Transverse colon (tissue), 4 donors: ENCODE measurements around the gene HOXB9. TPM values are rescaled to one million over a fixed set of nuclear protein-coding genes. Genes with fewer than 3 reads are reported as not detected.
A peak's percentile ranks its signal among the peaks of the same experiment; 100 is the strongest.

Source experiments
- DNase-seq: peaks from one replicate; pipeline ENCODE4 v3.0.0-alpha.2; 2019
- H3K27ac ChIP-seq, 4 donors: fragments of 200-600 bp; sonication (generic); 2 replicates each; pipeline ENCODE4 v1.5.1; 2016 to 2018; ENCODE audit warnings: inconsistent platforms in 4 of 4
- H3K27me3 ChIP-seq: fragments of 200-600 bp; sonication (generic); 2 replicates; pipeline ENCODE4 v1.5.1; 2017; ENCODE audit warnings: inconsistent platforms
- H3K36me3 ChIP-seq, 4 donors: fragments of 200-600 bp; sonication (generic); 2 replicates each; pipeline ENCODE4 v1.5.1; 2017 to 2019; ENCODE audit warnings: inconsistent platforms in 4 of 4
- H3K4me1 ChIP-seq, 4 donors: fragments of 200-600 bp; sonication (generic); 2 replicates each; pipeline ENCODE4 v1.5.1; 2017 to 2020; ENCODE audit warnings: inconsistent platforms in 4 of 4
- H3K4me3 ChIP-seq, 4 donors: fragments of 200-600 bp; sonication (generic); 1 replicate in 1 of 4; 2 replicates in 3 of 4; pipeline versions ENCODE4 v1.5.1 to v1.6.1; 2017 to 2019; ENCODE audit warnings: inconsistent platforms in 4 of 4
- H3K9me3 ChIP-seq, 2 donors: fragments of 200-600 bp; sonication (generic); 2 replicates each; pipeline ENCODE4 v1.5.1; 2017 to 2019; ENCODE audit warnings: inconsistent platforms in 2 of 2
- CTCF ChIP-seq, 5 experiments: fragments of 200-600 bp in 3 of 5; fragments of 450-650 bp in 2 of 5; sonication (generic) in 3 of 5; IDR thresholded peaks; 1 replicate in 2 of 5; 2 replicates in 3 of 5; pipeline ENCODE4 v1.5.1; 2016 to 2017; ENCODE audit warnings: antibody characterized with exemption in 5 of 5, inconsistent platforms in 3 of 5, mild to moderate bottlenecking in 2 of 5, moderate library complexity in 1 of 5
- EP300 ChIP-seq: sonication (generic); formaldehyde crosslinking; IDR thresholded peaks from one replicate; pipeline ENCODE4 v1.6.1; 2017; ENCODE audit warnings: antibody characterized with exemption, low read depth
- POLR2A ChIP-seq: fragments of 450-650 bp; IDR thresholded peaks from one replicate; pipeline ENCODE4 v1.6.1; 2016; ENCODE audit warnings: antibody characterized with exemption, mild to moderate bottlenecking, moderate library complexity
- POLR2AphosphoS5 ChIP-seq, 3 donors: sonication (generic); formaldehyde crosslinking; IDR thresholded peaks; one replicate each; pipeline ENCODE4 v1.6.1; 2016; ENCODE audit warnings: antibody characterized with exemption in 3 of 3
- WGBS, 2 donors: methylation state at CpG; one replicate each; pipeline ENCODE4 v1.1.5; 2018; ENCODE audit warnings: low coverage in 1 of 2; 5-methylcytosine and 5-hydroxymethylcytosine counted together
- in situ Hi-C, 4 donors: fragments of 200-750 bp; cut with MboI; loops; one replicate each; pipeline versions ENCODE4 v1.15.0 to v1.15.1; 2017; ENCODE audit warnings: low sequenced_read_pairs in 3 of 4, low pct_ligation_motif_present in 1 of 4, low pct_unique_long_range_greater_than_20kb in 1 of 4
- intact Hi-C: fragments of 100-400 bp; cut with DNase I; formaldehyde crosslinking; loops from one replicate; pipeline ENCODE4 v1.15.1; 2023; ENCODE audit warnings: low total_unique reads
- total RNA-seq, 4 donors: library from RNA; depleted of rRNA; stranded (reverse); fragments of >200 nt; gene quantifications; one replicate each; pipeline ENCODE4 v1.1.0, GENCODE V29; 2016

The HOXB9 gene
- total RNA-seq, 4 donors from 2014 or later, result 19.8 to 54.3 (median 29.4) TPM

DNA sequence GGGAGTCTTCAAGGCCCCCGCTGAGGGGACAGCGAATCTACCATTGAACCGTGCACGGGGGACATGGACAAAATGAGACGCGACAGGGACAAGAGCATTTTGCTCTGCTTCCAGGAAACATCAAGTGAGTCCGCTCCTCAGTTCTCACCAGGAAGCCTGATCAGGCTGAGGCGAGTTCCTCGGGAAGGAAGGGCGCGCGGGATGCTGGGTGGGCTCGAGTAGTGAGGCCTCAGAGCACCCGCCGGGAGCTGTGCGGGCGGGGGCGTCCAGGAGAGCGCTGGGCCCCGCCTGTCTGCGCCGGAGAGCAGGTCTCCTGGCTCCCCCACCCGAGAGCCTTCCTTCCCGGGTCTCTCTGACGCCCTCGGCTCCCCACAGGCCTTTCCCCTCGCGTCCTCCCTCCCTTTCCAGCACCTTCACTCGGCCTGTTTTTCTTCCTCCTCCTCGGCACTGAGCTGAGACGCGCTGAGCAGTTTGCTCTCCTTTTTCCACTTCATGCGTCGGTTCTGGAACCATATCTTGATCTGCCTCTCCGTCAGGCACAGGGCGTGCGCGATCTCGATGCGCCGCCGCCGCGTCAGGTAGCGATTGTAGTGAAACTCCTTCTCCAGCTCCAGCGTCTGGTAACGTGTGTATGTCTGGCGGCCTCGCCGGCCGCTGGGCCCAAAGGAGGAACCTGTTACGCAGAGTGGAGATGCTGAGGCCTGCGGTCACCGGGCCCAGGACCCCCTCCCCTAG is 30.0 kb downstream of the HOXB9 start:
- WGBS, 2 donors, result 31 to 50% methylated on average over 9 to 50 of the region's 54 CpGs
- intact Hi-C loops, result loop anchor here (5.0 kb wide), 1 partner anchor 244 kb away; no protein-coding TSS in a partner anchor
- Histone ChIP-seq H3K27me3 (peaks cover 5% of the 10 kb centered on the region), H3K36me3 (peaks cover 0 to 5% (median 0%) of the 10 kb centered on the region in 4 donors), H3K9me3 (no peaks in the 10 kb centered on the region), H3K27ac (peak overlapping the region; percentile 89 to 95 (median 92)), H3K4me1 (peaks cover 15 to 91% (median 50%) of the 10 kb centered on the region in 4 donors), H3K4me3 (peak overlapping the region; percentile 26 to 57 (median 44))
- in situ Hi-C loops, result loop anchor here in 2 of 4 donors (10.0 kb wide), 2 partner anchors 101 to 251 kb away; no protein-coding TSS in a partner anchor
- DNase-seq, result no peak
- no peak for TF ChIP-seq POLR2A

- Histone ChIP-seq H3K4me1 (peaks cover 15 to 91% (median 50%) of the 10 kb centered on the region in 4 donors), H3K36me3 (peaks cover 0 to 5% (median 0%) of the 10 kb centered on the region in 4 donors), H3K27ac (peak overlapping the region; percentile 89 to 95 (median 92)), H3K27me3 (peaks cover 5% of the 10 kb centered on the region), H3K9me3 (no peaks in the 10 kb centered on the region), H3K4me3 (peak overlapping the region in 2 of 4 donors; percentile 45 to 64)
- in situ Hi-C loops (loop anchor here in 2 of 4 donors (10.0 kb wide), 2 partner anchors 101 to 251 kb away; no protein-coding TSS in a partner anchor), intact Hi-C loops (loop anchor here (5.0 kb wide), 1 partner anchor 243 kb away; no protein-coding TSS in a partner anchor)
- no peak for TF ChIP-seq EP300
- no peak for TF ChIP-seq POLR2A
- TF ChIP-seq CTCF (IDR thresholded peaks at IDR 0.05), result no peak
- TF ChIP-seq POLR2AphosphoS5 (IDR thresholded peaks at IDR 0.05), result no peak
- no peak for DNase-seq
- 66 to 76% methylated on average over 12 to 25 of the region's 25 CpGs for WGBS, 2 donors
Measured at GRCh38 chr17:48595278-48595999, 30.7 kb downstream of the HOXB9 start.

- in situ Hi-C loops, result loop anchor here in 2 of 4 donors (5.0 to 10.0 kb wide), 3 partner anchors 100 to 250 kb away; no protein-coding TSS in a partner anchor
- intact Hi-C loops, result loop anchor here (5.0 kb wide), 1 partner anchor 242 kb away; no protein-coding TSS in a partner anchor
- Histone ChIP-seq H3K9me3 (no peaks in the 10 kb centered on the region), H3K27me3 (peaks cover 5% of the 10 kb centered on the region), H3K4me3 (peak overlapping the region in 2 of 4 donors; percentile 43 to 64), H3K4me1 (peaks cover 10 to 86% (median 46%) of the 10 kb centered on the region in 4 donors), H3K27ac (peak overlapping the region; percentile 89 to 95 (median 92)), H3K36me3 (peaks cover 0 to 5% (median 0%) of the 10 kb centered on the region in 4 donors)
- no peak for DNase-seq
- 64 to 68% methylated on average over 3 to 25 of the region's 25 CpGs for WGBS, 2 donors
- TF ChIP-seq EP300, result no peak
- no peak for TF ChIP-seq POLR2AphosphoS5 (IDR thresholded peaks at IDR 0.05)
- TF ChIP-seq POLR2A, result no peak
- TF ChIP-seq CTCF (IDR thresholded peaks at IDR 0.05), result no peak
Measured at GRCh38 chr17:48594538-48595277, 31.4 kb downstream of the HOXB9 start.

- intact Hi-C loops (no loop called here), in situ Hi-C loops (loop anchor here in 2 of 4 donors (5.0 to 10.0 kb wide), 3 partner anchors 99 to 249 kb away; no protein-coding TSS in a partner anchor)
- peaks cover 5% of the 10 kb centered on the region for H3K27me3 ChIP-seq
- no peaks in the 10 kb centered on the region for H3K9me3 ChIP-seq
- peaks cover 8 to 80% (median 40%) of the 10 kb centered on the region in 4 donors for H3K4me1 ChIP-seq
- DNase-seq, result peak; percentile 79
- H3K27ac ChIP-seq, result peak overlapping the region; percentile 89 to 95 (median 92)
- H3K4me3 ChIP-seq, result peak overlapping the region in 3 of 4 donors; percentile 31 to 64 (median 43)
- TF ChIP-seq EP300 (no peak), POLR2AphosphoS5 (IDR thresholded peaks at IDR 0.05) (peak in 1 of 3 donors; percentile 42), CTCF (IDR thresholded peaks at IDR 0.05) (peak; percentile 76 to 85 (median 79)), POLR2A (no peak)
- 29 to 33% methylated on average over 4 to 37 of the region's 37 CpGs for WGBS, 2 donors
- peaks cover 0 to 5% (median 0%) of the 10 kb centered on the region in 4 donors for H3K36me3 ChIP-seq
Measured at GRCh38 chr17:48593840-48594537, 32.2 kb downstream of the HOXB9 start.
